Neural cell (in vitro differentiated cells): ENCODE results near the gene NHSL1. TPM values are rescaled to one million over a fixed set of nuclear protein-coding genes. Genes with fewer than 3 reads are reported as not detected.

Experiments
- H2AFZ ChIP-seq: fragments of 200-600, 300-800 bp; sonication (generic), shearing (Covaris generic); 2 replicates; pipeline ENCODE4 v1.6.0; 2014; ENCODE audit warnings: low read depth, mild to moderate bottlenecking, antibody characterized with exemption, low read length, moderate library complexity
- H3F3A ChIP-seq: fragments of 200-600 bp; shearing (Covaris generic); 2 replicates; pipeline ENCODE4 v1.6.1; 2016; ENCODE audit warnings: mild to moderate bottlenecking, moderate library complexity, mixed read lengths, antibody characterized with exemption, low read length; ENCODE audit not compliant: insufficient read depth, poor library complexity, severe bottlenecking
- H3K27ac ChIP-seq: fragments of 200-600, 300-800 bp; sonication (generic), shearing (Covaris generic); 2 replicates; pipeline ENCODE4 v1.5.1; 2014; ENCODE audit warnings: mild to moderate bottlenecking, low read length, moderate library complexity
- H3K27me3 ChIP-seq: fragments of 300-800, 200-600 bp; sonication (generic), shearing (Covaris generic); 2 replicates; pipeline ENCODE4 v1.6.0; 2014; ENCODE audit warnings: mild to moderate bottlenecking, low read depth, low read length, moderate library complexity; ENCODE audit not compliant: insufficient read depth
- H3K36me3 ChIP-seq: fragments of 300-800, 200-600 bp; sonication (generic), shearing (Covaris generic); 2 replicates; pipeline ENCODE4 v1.5.1; 2014; ENCODE audit warnings: mild to moderate bottlenecking, antibody characterized with exemption, low read length, moderate library complexity; ENCODE audit not compliant: insufficient read depth
- H3K4me2 ChIP-seq: fragments of 300-800, 200-600 bp; sonication (generic), shearing (Covaris generic); 2 replicates; pipeline ENCODE4 v1.6.0; 2014; ENCODE audit warnings: mild to moderate bottlenecking, low read length
- H3K4me3 ChIP-seq: fragments of 300-800, 200-600 bp; sonication (generic), shearing (Covaris generic); 2 replicates; pipeline ENCODE4 v1.5.1; 2014; ENCODE audit warnings: mild to moderate bottlenecking, low read length, moderate library complexity
- H3K79me2 ChIP-seq: fragments of 200-600 bp; shearing (Covaris generic); replicated peaks from 2 replicates; pipeline ENCODE4 v1.6.0; 2014; ENCODE audit warnings: mild to moderate bottlenecking, low read length, moderate library complexity; ENCODE audit not compliant: insufficient read depth
- H3K9ac ChIP-seq: fragments of 300-800, 200-600 bp; sonication (generic), shearing (Covaris generic); 2 replicates; pipeline ENCODE4 v1.6.1; 2016; ENCODE audit warnings: mild to moderate bottlenecking, low read length, mixed read lengths
- H3K9me2 ChIP-seq: fragments of 200-600 bp; shearing (Covaris generic); 2 replicates; pipeline ENCODE4 v1.6.1; 2016; ENCODE audit warnings: mild to moderate bottlenecking, low read length, mixed read lengths; ENCODE audit not compliant: insufficient read depth
- H3K9me3 ChIP-seq: fragments of 200-600, 300-800 bp; sonication (generic), shearing (Covaris generic); 2 replicates; pipeline ENCODE4 v1.6.1; 2016; ENCODE audit warnings: mild to moderate bottlenecking, mixed run types, low read length, moderate library complexity, mixed read lengths
- H4K20me1 ChIP-seq: fragments of 200-600 bp; shearing (Covaris generic); 2 replicates; pipeline ENCODE4 v1.6.1; 2016; ENCODE audit warnings: mild to moderate bottlenecking, mixed run types; ENCODE audit not compliant: insufficient read depth
- EP300 ChIP-seq: fragments of 450-650 bp; conservative IDR thresholded peaks from 2 replicates; pipeline ENCODE4 v1.6.1; 2014; ENCODE audit warnings: antibody characterized with exemption, mild to moderate bottlenecking, moderate library complexity; ENCODE audit not compliant: poor library complexity, severe bottlenecking
- EZH2 ChIP-seq: fragments of 200-600, 300-800 bp; shearing (Covaris generic), sonication (generic); IDR thresholded peaks from 2 replicates; pipeline ENCODE4 v1.6.1; 2014; ENCODE audit warnings: antibody characterized with exemption, low read length, borderline replicate concordance, mild to moderate bottlenecking; ENCODE audit not compliant: insufficient read depth, poor library complexity, severe bottlenecking
- MXI1 ChIP-seq: fragments of 450-650 bp; conservative IDR thresholded peaks from 2 replicates; pipeline ENCODE4 v1.6.1; 2014; ENCODE audit warnings: antibody characterized with exemption, mild to moderate bottlenecking; ENCODE audit not compliant: poor library complexity, severe bottlenecking
- REST ChIP-seq: IDR thresholded peaks from 2 replicates; pipeline ENCODE4 v1.6.1; 2012; ENCODE audit warnings: borderline replicate concordance
- SMC3 ChIP-seq: fragments of 450-650 bp; conservative IDR thresholded peaks from 2 replicates; pipeline ENCODE4 v1.6.1; 2014; ENCODE audit warnings: antibody characterized with exemption, mild to moderate bottlenecking, moderate library complexity; ENCODE audit not compliant: poor library complexity
- polyA plus RNA-seq: library from polyadenylated mRNA; depleted of rRNA; stranded (reverse); fragments of >200 nt; gene quantifications from 2 replicates; pipeline ENCODE4 v1.2.3, GENCODE V29; 2014

NHSL1 gene
- polyA plus RNA-seq, 1 donor from 2014 or later: 2.4 TPM

- no peak overlapping the region for H3K4me2 ChIP-seq
- no peak overlapping the region for H2AFZ ChIP-seq
- no peak overlapping the region for H3K9ac ChIP-seq
- H3K27ac ChIP-seq: no peak overlapping the region
- H3K4me3 ChIP-seq: no peak overlapping the region
- no peak for TF ChIP-seq EP300
- no peak for TF ChIP-seq MXI1
- no peak for TF ChIP-seq REST
- TF ChIP-seq EZH2: no peak
- no peaks in the 10 kb centered on the region for H3K79me2 ChIP-seq
- H3K27me3 ChIP-seq: no peaks in the 10 kb centered on the region
- no peaks in the 10 kb centered on the region for H3F3A ChIP-seq
- no peaks in the 10 kb centered on the region for H3K9me2 ChIP-seq
- H4K20me1 ChIP-seq: no peaks in the 10 kb centered on the region
- no peaks in the 10 kb centered on the region for H3K9me3 ChIP-seq
- no peaks in the 10 kb centered on the region for H3K36me3 ChIP-seq
Observed at GRCh38 chr6:138418118-138418742, 81.1 kb downstream of the NHSL1 start.

DNA sequence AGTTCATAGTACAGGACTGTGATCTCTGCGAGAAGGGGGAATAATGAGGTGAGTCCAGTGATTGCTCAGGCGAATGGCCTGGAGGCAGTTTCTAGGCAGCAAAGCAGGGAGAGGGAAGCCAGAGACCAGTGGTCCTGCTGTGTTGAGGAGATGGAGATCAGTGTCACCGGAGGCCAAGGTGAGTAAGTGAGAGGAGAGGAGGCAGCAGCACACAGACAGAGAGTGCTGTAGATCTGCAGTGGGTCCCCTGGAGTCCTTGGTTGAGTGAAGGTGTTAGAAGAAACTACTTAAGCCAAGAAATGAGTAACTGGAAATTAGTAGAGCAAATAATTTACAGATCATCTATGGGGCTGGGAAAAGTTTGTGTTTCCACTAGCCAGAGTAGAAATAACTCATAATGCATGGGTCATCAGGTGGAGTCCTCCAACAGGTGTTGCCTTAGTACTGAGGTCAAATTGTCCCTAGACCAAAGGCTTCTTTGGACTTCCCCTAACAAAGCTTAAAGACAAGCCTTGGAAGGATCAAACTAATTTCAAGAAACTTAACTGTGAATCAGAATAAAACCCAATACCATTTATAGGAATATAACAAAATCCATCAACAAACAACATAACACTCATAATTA, 81.7 kb downstream of the NHSL1 start:
- no peak for TF ChIP-seq REST
- no peak for TF ChIP-seq SMC3
- TF ChIP-seq EP300: no peak
- TF ChIP-seq MXI1: no peak
- H3K4me2 ChIP-seq: no peak overlapping the region
- H2AFZ ChIP-seq: no peak overlapping the region
- no peaks in the 10 kb centered on the region for H4K20me1 ChIP-seq
- H3F3A ChIP-seq: no peaks in the 10 kb centered on the region
- H3K9me3 ChIP-seq: no peaks in the 10 kb centered on the region
- no peak overlapping the region for H3K4me3 ChIP-seq
- H3K27me3 ChIP-seq: no peaks in the 10 kb centered on the region
- no peaks in the 10 kb centered on the region for H3K36me3 ChIP-seq
- no peaks in the 10 kb centered on the region for H3K79me2 ChIP-seq
- no peak overlapping the region for H3K9ac ChIP-seq
- H3K27ac ChIP-seq: no peak overlapping the region
- no peaks in the 10 kb centered on the region for H3K9me2 ChIP-seq
